Measurements from ENCODE around the gene TMEM178B.
A peak's percentile ranks its signal among the peaks of the same experiment; 100 is the strongest.
"Not testable (repeated sequence)": the region's sequence is repeated elsewhere in the genome, so short reads cannot be mapped to it uniquely, and the experiment has no call there.

Gene TMEM178B

GRCh38 chr7:141074162-141074991 lies 513 bp downstream of the TMEM178B start:
- peak; percentile 33 for DNase-seq (ENCODE audit: low spot score)

- no peak for DNase-seq (ENCODE audit: low spot score)
Observed at GRCh38 chr7:141074997-141075396, 1.1 kb downstream of the TMEM178B start.

GRCh38 chr7:141076377-141076776 lies 2.5 kb downstream of the TMEM178B start:
- no peak for DNase-seq (ENCODE audit: low spot score)

GRCh38 chr7:141079219-141079618 lies 5.4 kb downstream of the TMEM178B start:
- no peak for DNase-seq (ENCODE audit: low spot score)

GRCh38 chr7:141089490-141089889 lies 15.6 kb downstream of the TMEM178B start:
- not testable (repeated sequence) for DNase-seq (ENCODE audit: low spot score)

- DNase-seq (ENCODE audit: low spot score), result no peak
Observed at GRCh38 chr7:141094336-141095070, 20.6 kb downstream of the TMEM178B start.

- DNase-seq (ENCODE audit: low spot score), result no peak
Observed at GRCh38 chr7:141097430-141097829, 23.6 kb downstream of the TMEM178B start.

GRCh38 chr7:141102436-141102835 lies 28.6 kb downstream of the TMEM178B start:
- no peak for DNase-seq (ENCODE audit: low spot score)

GRCh38 chr7:141103847-141104429 lies 30.1 kb downstream of the TMEM178B start:
- DNase-seq (ENCODE audit: low spot score), result no peak

- no peak for DNase-seq (ENCODE audit: low spot score)
Observed at GRCh38 chr7:141113131-141113530, 39.3 kb downstream of the TMEM178B start.

GRCh38 chr7:141114029-141114664 lies 40.3 kb downstream of the TMEM178B start:
- DNase-seq (ENCODE audit: low spot score), result no peak

GRCh38 chr7:141115965-141116364 lies 42.1 kb downstream of the TMEM178B start:
- no peak for DNase-seq (ENCODE audit: low spot score)

GRCh38 chr7:141116661-141117060 lies 42.8 kb downstream of the TMEM178B start:
- not testable (repeated sequence) for DNase-seq (ENCODE audit: low spot score)

GRCh38 chr7:141118767-141119166 lies 44.9 kb downstream of the TMEM178B start:
- no peak for DNase-seq (ENCODE audit: low spot score)

GRCh38 chr7:141119187-141119586 lies 45.3 kb downstream of the TMEM178B start:
- DNase-seq (ENCODE audit: low spot score), result no peak

- DNase-seq (ENCODE audit: low spot score), result no peak
Observed at GRCh38 chr7:141122736-141123135, 48.9 kb downstream of the TMEM178B start.

- no peak for DNase-seq (ENCODE audit: low spot score)
Observed at GRCh38 chr7:141123522-141123921, 49.7 kb downstream of the TMEM178B start.

- no peak for DNase-seq (ENCODE audit: low spot score)
Observed at GRCh38 chr7:141126107-141126506, 52.2 kb downstream of the TMEM178B start.

GRCh38 chr7:141128506-141128905 lies 54.6 kb downstream of the TMEM178B start:
- DNase-seq (ENCODE audit: low spot score), result no peak

- no peak for DNase-seq (ENCODE audit: low spot score)
Observed at GRCh38 chr7:141128931-141129330, 55.1 kb downstream of the TMEM178B start.

- no peak for DNase-seq (ENCODE audit: low spot score)
Observed at GRCh38 chr7:141132671-141133070, 58.8 kb downstream of the TMEM178B start.

- no peak for DNase-seq (ENCODE audit: low spot score)
Observed at GRCh38 chr7:141133646-141134045, 59.8 kb downstream of the TMEM178B start.
